Activated T-helper 9 cell treated with anti-CD3 and anti-CD28 coated beads, Interleukin-2, amount 50 U/mL, for 16 hours (primary cell): Measurements from ENCODE around the gene C20orf173.
"Not testable (repeated sequence)": the region's sequence is repeated elsewhere in the genome, so short reads cannot be mapped to it uniquely, and the experiment has no call there.

ENCODE experiments used
- DNase-seq: peaks from one replicate; pipeline ENCODE4 v3.0.0-alpha.2; 2020; ENCODE audit warnings: low read depth

The C20orf173 gene, protein sequence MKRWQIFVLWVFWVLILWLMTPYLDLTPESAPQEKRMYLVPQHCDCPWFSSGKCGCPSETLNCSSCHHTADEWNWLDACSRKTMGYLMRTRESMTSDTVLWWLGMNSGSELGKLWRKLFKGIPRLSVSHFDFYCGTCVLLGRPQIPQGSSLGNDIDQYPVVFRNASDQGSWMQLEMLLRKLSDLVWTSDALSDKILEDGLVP

DNA sequence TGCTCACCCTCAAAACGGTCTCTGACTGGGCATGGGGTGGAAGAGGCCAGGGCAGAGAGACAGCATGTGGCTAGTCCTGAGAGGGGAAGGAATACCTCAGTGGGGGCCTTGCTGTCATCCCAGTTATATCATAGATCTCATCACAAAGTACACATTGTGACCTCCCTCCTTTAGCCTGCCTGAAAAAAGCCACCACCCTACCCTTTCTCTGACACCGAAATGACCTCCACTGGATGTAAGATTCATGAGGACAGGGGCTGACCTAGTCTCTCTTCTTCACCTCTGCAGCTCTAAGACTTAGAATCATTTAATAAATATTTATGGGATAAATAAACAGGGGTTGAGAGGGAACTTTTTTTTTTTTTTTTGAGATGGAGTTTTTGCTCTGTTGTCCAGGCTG, at the start of gene C20orf173:
TSS of gene C20orf173 (minus strand) at position 101 of the 400 bp plus-strand sequence. CDS start 279 bp downstream, outside the sequence.
- no peak for DNase-seq

DNA sequence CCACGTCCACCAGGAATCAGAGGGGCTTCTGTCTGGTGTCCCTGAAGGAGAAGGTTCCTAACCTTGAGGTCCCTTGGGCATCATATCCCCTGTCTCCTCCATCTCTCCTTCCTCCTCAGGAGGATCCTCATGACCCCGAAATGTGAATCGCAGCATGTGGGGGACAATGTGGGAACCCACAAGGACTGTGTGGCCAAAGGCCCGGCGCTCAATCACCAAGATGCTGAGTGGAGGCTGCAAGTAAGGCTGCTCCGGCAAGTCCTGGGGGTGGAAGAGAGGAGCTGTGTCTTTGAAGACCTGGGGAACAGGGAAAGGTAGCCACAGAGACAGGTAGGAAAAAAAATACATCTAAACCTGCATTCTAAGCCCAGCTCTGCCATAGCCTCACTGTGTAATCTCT, 49.7 kb upstream of the C20orf173 start:
- DNase-seq: no peak

GRCh38 chr20:35578469-35578868, 49.0 kb upstream of the C20orf173 start:
- DNase-seq: no peak

GRCh38 chr20:35576816-35577215, 47.4 kb upstream of the C20orf173 start:
- no peak for DNase-seq

GRCh38 chr20:35575958-35576357, 46.5 kb upstream of the C20orf173 start:
- DNase-seq: no peak

DNA sequence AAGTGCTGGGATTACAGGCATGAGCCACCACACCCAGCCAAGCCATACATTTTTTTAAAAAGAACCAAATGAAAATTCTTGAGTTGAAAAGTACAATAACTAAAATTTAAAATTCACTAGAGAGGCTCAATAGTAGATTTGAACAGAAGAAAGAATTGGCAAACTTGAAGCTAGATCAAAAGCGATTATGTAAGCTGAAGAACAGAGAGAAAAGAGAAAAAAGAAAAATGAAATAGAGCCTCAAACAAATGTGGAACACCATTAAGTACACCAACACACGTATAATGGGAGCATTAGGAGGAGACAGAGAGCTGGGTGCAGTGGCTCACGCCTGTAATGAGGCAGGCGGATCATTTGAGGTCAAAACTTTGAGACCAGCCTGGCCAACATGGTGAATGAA, 43.4 kb upstream of the C20orf173 start:
- DNase-seq: no peak

- no peak for DNase-seq
Observed at GRCh38 chr20:35571555-35571954, 42.1 kb upstream of the C20orf173 start.

- DNase-seq: no peak
Observed at GRCh38 chr20:35568645-35569044, 39.2 kb upstream of the C20orf173 start.

DNA sequence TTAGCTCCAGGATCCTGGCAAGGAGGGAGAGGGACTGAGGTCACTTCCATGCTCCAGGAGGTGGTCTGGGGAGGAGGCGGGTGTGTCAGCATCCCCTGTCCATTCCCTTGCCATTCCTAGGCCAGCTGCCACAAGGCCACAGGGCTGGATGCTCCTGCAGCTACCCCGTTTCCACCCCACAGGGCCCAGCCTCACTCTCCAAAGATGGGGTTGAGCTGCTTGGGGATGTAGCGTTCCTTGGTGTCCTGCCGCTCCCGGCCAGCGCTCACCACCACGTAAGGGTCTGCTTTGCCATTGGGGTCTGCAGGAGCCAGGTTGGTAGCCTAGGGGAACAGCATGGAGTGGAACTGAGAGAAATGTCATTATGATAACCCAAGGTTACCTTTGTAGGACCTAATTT, 35.5 kb upstream of the C20orf173 start:
- DNase-seq: no peak

- DNase-seq: no peak
Observed at GRCh38 chr20:35563834-35564233, 34.4 kb upstream of the C20orf173 start.

- DNase-seq: no peak
Observed at GRCh38 chr20:35562541-35563110, 33.2 kb upstream of the C20orf173 start.

DNA sequence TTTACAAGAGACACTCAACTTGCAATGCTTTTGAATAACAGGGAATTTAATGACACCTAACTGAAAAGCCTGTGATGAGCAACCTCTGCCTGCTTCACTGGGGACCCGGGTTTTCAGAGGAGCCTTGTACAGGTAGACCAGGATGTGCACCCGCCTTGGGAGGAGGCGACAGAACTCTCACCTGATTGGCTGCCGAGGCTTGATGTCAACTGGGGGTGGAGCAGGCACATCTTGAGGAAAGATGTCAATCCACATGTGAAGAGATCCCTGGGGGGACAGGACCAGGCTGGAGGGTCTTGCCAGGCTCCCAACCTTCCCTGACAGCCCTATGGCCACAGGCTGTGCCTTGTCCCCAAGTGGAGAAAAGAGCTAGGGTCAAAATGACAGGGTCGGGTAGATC, 32.2 kb upstream of the C20orf173 start:
- no peak for DNase-seq

- DNase-seq: no peak
Observed at GRCh38 chr20:35561268-35561667, 31.8 kb upstream of the C20orf173 start.

DNA sequence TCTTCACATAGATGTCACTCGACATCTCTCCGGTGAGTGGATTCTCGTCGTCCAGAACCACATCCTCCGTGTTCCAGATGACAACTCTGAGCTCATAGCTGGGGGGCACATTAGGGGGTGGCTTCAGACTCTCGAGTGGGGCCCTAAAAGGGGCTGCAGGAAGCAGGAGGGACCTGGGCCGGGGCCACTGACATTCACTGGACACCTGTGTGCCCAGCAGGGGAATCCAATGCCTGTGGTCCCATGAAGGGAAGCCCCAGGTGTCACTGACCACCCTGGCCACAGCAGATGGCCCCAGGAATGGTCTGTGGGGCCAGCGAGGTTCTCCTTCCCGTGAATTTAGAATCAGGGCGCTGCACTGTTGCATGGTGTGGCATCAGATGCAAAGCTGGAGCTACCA, 31.1 kb upstream of the C20orf173 start:
- DNase-seq: no peak

DNA sequence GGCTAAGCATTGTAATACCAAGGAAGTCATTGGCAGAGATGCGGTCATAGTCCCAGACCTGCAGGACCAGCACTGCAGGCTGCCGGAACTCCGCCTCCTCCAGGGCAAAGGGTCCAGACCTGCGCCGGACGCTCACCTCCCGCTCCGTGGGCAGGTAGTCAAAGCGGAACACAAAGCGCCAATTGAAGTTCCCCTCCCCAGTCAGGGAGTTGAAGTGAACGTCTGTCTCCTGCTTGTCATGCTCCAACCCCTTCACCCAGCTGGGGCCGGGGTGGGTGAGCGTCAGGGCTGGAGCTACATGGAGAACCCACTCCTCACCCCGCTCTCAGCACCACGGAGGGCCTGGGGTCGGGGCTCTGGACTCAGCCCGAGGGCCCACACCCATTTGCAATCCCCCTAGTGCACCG, 30.7 kb upstream of the C20orf173 start:
- no peak for DNase-seq

DNA sequence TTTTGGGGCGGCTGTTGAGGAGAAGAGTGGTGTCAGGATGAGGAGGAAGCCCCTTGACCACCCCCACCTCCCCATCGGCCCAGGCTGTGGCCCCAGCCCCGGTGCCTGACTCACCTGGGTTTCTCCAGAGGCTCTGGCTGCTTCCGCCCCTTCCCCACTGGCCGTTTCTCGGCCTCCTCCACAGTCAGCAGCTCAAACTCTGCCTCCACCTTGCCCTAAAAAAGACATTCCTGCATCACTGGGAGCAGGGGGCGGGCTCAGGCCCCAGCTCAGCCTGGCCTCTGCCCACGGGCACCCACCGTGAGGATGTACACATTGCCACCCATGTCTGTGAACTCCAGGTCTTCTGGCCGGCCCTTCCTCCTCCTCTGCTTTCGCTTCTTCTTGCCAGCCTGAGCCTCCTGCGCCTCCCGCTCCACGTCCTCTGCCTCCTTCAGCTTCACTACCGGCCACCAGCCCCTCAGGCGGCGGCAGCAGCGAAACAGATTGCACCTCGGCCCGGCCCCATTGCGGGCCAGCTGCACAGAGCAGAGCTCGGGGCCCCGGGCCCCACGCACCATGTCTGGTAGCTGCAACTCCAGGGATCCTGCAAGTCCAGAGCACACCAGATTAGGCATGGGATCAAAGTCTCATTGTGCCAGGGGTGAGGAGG, 29.7 kb upstream of the C20orf173 start:
- DNase-seq: no peak

GRCh38 chr20:35558451-35558850, 29.0 kb upstream of the C20orf173 start:
- DNase-seq: no peak

GRCh38 chr20:35556871-35557270, 27.4 kb upstream of the C20orf173 start:
- DNase-seq: no peak

GRCh38 chr20:35555951-35556645, 26.6 kb upstream of the C20orf173 start:
- DNase-seq: no peak

DNA sequence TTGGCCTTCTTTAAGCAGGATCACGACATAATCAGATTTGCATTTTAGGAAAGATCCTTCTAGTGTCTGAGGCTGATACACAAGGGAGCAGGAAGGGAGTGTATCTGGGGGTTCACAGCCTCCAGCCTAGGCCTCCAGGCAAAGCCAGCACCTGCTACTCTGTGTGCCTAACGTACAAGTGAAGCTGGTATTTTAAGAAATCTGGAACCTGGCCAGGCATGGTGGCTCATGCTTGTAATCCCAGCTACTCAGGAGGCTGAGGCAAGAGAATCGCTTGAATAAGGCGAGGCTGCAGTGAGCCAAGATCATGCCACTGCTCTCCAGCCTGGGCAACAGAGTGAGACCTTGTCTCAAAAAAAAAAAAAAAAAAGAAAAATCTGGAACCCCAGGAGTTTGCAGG, 26.0 kb upstream of the C20orf173 start:
- DNase-seq: not testable (repeated sequence)

DNA sequence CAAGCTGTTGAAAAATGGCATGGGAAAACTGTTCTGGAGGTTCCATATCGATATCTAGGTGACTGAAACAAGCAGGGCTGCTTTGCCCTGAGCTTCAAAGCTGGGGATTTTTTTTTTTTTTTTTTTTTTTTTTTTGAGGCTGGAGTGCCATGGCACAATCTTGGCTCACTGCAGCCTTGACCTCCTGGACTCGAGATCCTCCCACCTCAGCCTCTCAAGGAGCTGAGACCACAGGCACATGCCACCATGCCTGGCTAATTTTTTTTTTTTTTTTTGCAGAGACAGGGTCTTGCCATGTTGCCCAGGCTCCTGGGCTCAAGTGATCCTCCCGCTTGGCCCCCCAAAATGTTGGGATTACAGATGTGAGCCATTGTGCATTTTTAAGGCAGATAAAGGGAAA, 23.5 kb upstream of the C20orf173 start:
- DNase-seq: no peak

DNA sequence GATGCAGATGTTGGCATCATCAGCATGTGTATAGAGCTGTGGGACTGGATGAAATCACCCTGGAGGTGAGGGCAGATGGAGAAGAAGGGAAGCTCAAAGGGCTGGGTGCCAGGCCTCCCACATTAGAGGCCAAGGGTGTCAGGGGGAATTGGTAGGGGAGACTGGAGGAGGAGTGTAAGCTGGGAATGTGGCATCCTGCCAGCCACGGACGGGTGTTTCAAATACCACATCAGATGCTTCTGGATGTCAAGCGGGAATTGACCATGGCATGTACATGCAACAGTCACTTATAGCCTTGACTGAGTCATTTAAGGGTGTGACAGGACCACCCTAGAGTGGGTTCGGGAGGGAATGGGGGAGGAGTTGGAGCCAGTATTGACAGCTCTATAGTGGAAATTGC, 22.1 kb upstream of the C20orf173 start:
- no peak for DNase-seq

- DNase-seq: no peak
Observed at GRCh38 chr20:35547329-35547728, 17.9 kb upstream of the C20orf173 start.
